Measurements from ENCODE around the gene TOLLIP.

TOLLIP gene

GRCh38 chr11:1297011-1297575 is 12.3 kb downstream of the TOLLIP start:
- DNase-seq, result no peak

DNA sequence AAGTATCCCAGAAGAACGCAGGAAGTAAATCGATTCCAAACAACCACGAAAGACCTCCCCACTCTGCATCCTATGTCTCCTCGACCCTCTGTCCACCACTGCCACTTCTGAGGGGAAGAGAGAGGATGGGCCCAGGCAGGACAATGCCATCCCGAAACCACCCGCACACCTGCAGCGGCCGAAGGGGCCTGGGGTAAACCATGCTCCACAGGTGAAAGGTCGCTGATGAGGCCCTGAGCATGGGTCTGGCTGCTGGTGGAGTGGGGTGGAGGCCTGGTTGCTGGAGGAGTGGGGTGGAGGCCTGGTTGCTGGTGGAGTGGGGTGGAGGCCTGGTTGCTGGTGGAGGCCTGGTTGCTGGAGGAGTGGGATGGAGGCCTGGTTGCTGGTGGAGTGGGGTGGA is 13.1 kb downstream of the TOLLIP start:
- no peak for DNase-seq

GRCh38 chr11:1295591-1295990 is 13.8 kb downstream of the TOLLIP start:
- no peak for DNase-seq

DNA sequence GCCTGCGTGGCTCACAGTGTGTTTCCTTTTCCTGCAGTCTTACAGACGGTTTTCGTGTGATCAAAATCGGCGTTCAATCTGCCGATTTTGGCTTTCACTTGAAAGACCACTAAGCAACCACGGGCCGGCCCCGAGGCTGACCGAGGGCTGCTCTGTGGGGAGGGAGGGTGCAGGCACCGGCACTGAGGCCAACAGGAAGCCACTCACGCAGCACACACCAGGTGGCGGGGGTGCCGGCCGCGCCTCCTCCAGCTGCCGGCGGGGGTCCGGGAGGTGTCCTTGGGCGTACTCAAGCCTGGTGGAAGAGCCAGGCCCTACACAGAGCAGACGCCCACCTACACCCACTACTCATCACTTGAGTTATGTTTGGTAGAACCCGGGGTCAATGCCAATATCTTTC is 14.3 kb downstream of the TOLLIP start:
- no peak for DNase-seq

DNA sequence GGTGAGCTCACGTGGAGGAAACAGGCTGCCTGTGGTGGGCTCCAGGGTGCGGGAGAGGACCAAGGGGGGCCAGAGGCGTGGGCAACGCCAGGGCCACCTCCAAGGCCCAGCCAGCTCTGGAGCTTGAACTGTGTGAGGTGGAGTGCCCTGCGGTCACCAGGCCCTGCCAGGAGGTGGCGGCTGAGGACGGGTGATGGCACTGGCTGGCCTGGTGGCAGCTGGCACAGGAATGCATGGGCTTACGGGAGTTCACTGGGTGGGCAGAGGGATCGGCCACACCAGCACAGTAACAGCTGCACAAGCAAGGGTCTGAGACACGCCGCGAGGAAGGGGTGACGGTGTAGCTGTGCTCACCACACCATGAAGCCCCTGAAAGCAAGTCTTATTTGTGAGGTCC is 15.8 kb downstream of the TOLLIP start:
- no peak for DNase-seq

DNA sequence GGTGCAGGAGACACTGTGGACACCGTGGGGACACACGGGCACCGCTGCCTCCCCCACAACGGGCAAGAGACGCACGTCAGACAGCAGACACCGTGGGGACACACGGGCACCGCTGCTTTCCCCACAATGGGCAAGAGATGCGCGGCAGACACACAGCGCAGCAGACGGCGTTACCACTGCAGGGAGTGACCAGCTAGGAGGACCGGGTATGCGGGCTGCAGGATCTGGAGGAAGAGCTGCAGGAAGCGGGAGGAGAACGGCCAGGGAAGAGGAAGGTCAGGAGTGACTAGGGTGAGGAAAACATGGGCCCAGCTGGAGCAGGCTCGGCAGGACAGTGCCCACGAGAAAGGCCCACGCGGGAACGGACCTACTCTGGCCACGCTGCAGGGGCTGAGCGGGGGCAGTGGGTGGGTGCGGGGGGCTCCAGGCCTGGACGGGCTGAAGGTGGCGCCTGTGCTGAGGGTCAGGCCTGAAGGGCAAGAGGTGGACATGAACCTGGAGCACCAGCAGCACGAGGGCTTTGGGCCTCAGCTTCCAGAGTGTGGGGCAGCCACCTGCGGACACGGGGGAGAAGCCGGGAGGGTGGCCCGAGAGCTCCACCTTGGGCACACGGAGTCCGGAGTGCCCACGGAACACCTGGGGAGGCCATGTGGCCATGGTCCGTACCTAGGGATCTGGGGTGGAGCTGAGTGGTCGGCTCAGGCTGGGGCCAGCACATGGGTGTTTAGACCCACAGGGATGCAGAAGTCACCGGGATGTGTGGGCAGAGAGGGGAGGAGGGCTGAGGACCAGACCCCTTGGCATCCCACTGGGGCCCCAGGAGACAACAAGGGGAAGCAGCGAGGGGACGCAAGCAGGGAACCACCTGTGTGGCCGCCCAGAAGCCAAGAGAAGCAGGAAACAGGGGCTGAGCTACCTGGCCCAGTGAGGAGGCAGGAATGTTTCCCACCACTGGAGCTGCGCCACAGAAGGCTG is 16.5 kb downstream of the TOLLIP start:
- no peak for DNase-seq

- DNase-seq, result no peak
Observed at GRCh38 chr11:1292018-1292643, 17.3 kb downstream of the TOLLIP start.

DNA sequence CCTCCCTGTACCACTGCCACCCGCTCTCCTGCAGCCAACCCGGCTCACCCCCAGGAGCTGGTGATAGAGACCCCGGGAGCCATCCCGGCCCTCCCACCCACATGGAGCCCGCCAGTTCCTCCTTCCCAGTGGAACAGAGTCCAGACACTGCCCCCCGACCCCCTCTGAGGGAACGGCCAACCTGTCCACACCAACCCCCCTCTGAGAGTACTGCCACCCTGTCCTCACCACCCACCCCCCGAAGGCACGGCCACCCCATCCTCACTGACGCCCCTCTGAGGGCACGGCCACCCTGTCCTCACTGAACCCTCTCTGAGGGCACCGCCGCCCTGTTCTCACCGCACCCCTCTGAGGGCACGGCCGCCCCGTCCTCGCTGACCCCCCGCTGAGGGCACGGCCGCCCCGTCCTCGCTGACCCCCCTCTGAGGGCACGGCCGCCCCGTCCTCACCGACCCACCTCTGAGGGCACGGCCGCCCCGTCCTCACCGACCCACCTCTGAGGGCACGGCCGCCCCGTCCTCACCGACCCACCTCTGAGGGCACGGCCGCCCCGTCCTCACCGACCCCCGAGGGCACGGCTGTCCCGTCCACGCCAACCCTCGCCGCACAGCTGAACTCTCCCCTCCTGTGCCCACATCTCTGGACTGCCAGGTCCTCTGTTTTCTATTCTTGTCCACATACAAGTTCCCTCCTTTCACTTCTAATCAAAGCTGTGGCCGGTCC is 18.0 kb downstream of the TOLLIP start:
- no peak for DNase-seq

DNA sequence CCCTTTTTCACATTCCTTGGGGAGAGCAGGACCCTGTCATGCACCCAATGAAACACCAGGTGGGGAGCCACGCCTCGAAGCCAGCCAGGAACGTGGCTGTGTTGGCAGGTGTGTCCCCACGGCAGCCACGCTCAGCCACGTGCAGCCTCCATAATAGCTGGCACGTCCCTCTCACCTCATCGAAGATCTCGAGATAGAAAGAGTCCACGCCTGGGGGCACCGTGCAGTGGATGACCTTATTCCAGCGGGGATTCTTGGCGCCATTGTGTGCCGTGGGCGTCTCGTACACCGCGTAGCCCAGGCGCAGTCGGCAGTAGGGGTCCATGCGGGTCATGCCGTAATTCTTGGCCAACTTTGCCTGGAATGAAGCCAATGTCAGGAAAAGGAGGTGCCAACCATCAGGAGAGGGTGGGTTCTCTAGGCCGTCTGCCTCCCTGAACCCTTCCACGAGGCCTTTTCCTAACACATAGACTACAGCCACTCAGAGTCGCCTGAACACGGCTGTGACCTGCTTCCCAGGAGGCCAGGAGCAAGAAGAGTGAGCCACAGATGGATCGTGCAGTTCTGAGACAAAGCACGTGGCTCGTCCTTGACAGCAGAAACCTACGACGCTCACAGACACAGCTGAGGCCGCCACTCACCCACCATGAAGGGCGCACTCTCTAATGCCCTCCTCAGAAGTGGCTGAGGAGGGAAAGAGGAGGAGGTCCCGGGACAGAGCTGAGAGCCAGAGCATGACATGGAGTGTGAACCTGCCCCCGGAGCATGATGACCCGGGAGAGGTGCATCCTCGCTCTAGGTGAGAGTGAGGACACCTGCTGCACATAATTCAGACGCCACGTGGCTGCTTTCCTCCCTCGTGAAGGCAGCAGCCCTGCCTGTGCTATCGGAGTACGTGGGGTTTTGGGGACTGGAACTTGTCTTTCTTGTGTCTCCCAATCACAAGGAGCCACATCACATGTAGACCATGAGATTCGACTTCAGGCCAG is 19.1 kb downstream of the TOLLIP start:
- no peak for DNase-seq

- no peak for DNase-seq
Observed at GRCh38 chr11:1289211-1289935, 20.1 kb downstream of the TOLLIP start.

- no peak for DNase-seq
Observed at GRCh38 chr11:1288426-1289151, 20.8 kb downstream of the TOLLIP start.

- no peak for DNase-seq
Observed at GRCh38 chr11:1287928-1288327, 21.5 kb downstream of the TOLLIP start.

DNA sequence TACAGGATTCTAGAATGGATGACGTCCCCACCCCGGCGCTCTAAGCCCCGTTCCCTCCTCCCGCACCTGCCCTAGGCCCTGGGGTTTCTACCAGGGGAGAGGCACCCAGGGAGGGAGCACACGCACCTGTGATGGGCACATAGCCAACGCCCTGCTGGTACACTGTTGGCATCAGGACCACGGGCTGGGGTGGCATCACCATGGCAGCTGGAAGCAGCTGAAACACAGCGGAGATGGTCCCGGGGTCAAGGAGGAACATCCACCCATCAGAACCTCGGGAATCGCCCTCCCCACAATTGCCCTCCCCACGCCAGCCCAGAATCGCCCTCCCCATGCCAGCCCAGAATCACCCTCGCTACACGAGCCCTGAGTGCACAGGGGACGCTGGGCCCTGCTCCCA is 23.6 kb downstream of the TOLLIP start:
- DNase-seq, result no peak

DNA sequence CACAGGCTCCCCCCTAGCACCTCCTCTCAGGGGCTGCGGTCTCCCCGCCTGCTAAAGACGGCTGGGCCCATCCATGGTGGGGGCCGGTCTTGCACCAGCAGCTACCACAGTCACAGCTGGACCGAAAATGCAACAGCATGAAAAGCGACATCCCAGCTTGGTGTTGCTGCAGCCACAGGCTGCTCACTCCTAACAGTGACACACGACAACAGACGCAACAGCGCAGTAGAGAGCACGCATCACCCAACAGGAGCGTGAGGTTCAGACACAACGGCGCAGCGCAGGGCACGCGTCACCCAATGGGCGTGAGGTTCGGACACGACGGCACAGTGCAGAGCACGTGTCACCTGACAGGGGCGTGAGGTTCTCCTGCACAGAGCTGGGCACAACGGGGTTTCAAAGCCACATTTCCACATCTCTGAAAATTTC is 24.1 kb downstream of the TOLLIP start:
- DNase-seq, result no peak

GRCh38 chr11:1283906-1284305 is 25.5 kb downstream of the TOLLIP start:
- DNase-seq, result no peak

GRCh38 chr11:1283091-1283511 is 26.3 kb downstream of the TOLLIP start:
- DNase-seq, result no peak

DNA sequence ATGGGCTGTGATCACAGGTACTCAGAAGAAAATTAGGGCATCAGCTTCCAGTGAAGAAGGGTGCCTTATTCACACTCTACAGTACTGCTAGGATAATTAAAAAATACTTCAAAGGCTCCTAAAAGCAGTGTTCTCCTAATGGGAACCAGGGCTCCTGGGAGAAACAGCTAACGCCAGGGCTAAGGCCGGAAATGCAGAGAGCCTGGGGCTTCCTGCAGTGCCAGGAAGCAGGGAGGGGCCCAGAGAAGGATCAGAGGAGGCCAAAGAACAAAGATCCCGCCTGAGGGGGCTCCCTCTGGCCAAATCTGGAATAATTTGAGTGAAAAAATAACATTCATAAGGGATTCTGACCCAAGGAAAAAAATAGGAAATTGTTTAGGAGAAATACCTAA is 27.5 kb downstream of the TOLLIP start:
- DNase-seq, result no peak

GRCh38 chr11:1281326-1281973 is 28.0 kb downstream of the TOLLIP start:
- DNase-seq, result no peak

DNA sequence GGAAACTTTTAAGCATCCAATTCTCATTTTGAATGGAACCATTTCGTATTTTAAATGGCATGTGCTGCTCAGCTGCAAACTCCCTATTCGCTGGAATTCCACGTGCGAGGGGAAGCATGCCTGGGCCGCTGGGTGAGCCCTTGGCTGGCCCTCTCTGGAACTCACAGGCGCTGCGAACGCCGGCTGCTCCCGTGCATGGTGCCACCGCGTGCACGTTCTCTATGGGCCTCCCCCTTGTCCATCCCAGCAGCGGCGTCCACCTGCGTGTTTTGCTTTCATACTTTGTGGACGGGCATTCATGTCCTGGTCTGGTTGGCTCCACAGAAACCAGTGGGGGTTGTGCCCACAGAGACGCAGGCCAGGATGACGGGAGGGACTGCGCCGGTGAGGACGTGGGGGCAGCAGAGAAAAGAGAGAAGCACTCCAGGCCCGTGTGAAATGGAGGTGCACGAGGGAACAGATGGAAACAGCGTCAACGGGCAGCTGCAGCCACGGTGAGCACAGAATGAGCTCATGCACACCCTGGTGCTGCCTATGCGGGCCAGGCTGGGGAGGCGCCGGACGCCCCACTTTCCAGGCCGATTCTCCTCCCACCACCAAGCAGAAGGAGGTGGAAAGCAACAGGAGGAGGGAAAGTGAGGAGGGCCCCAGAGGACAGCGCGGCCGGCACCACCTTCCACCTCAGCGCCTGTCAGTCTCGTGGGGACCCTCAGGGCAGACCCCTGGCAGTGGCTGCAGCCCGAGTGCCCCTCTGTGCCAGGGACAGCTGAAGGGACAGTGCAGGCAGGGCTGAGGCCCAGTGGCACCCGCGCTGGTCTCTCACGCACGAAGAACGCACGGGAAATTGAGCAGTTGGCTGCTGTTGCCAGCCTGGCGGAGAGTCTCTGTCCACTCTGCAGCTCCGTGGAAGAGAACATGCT is 29.1 kb downstream of the TOLLIP start:
- DNase-seq, result no peak
